SK-N-SH (cell line): ENCODE measurements around the gene IFNGR1.
"Not testable (repeated sequence)": the region's sequence is repeated elsewhere in the genome, so short reads cannot be mapped to it uniquely, and the experiment has no call there.

Experiments used
- POLR2AphosphoS5 ChIP-seq: IDR thresholded peaks from 2 replicates; pipeline ENCODE4 v1.6.1; 2012; ENCODE audit warnings: low read depth, low read length
- YY1 ChIP-seq: IDR thresholded peaks from 2 replicates; pipeline ENCODE4 v1.4.0; 2012; ENCODE audit warnings: low read depth, mild to moderate bottlenecking
- TF ChIP-seq, protein P1 (sequence below): fragments of 200-600 bp; sonication (generic); IDR thresholded peaks from 2 replicates; pipeline ENCODE4 v1.6.1; 2017; ENCODE audit warnings: antibody characterized with exemption, mild to moderate bottlenecking, moderate library complexity
- TF ChIP-seq, protein P2 (sequence below): fragments of 150-350 bp; IDR thresholded peaks from 2 replicates; pipeline ENCODE4 v1.6.1; 2017; ENCODE audit warnings: antibody characterized with exemption, low read length, low read depth, borderline replicate concordance
- TF ChIP-seq, protein P3 (sequence below): IDR thresholded peaks from 2 replicates; pipeline ENCODE4 v1.6.1; 2012; ENCODE audit warnings: mild to moderate bottlenecking, low read depth, low read length, moderate library complexity

DNA sequence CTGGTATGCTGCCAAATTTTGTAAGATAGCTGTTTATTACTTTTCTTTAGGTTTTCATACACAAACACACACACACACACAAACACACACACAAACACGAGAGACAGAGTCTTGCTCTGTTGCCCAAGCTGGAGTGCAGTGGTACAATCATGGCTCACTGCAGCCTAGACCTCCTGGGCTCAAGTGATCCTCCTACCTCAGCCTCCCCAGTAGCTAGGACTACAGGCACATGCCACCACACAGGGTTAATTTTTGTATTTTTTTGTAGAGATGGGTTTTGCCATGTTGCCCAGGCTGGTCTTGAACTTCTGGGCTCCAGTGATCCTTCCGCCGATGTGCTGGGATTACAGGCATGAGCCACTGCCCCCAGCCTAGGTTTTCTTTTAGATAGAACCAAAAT is 3.6 kb downstream of the IFNGR1 start:
- TF ChIP-seq, protein P1, sequence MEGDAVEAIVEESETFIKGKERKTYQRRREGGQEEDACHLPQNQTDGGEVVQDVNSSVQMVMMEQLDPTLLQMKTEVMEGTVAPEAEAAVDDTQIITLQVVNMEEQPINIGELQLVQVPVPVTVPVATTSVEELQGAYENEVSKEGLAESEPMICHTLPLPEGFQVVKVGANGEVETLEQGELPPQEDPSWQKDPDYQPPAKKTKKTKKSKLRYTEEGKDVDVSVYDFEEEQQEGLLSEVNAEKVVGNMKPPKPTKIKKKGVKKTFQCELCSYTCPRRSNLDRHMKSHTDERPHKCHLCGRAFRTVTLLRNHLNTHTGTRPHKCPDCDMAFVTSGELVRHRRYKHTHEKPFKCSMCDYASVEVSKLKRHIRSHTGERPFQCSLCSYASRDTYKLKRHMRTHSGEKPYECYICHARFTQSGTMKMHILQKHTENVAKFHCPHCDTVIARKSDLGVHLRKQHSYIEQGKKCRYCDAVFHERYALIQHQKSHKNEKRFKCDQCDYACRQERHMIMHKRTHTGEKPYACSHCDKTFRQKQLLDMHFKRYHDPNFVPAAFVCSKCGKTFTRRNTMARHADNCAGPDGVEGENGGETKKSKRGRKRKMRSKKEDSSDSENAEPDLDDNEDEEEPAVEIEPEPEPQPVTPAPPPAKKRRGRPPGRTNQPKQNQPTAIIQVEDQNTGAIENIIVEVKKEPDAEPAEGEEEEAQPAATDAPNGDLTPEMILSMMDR = not testable (repeated sequence)
- TF ChIP-seq YY1, POLR2AphosphoS5: not testable (repeated sequence)
- TF ChIP-seq, protein P2, sequence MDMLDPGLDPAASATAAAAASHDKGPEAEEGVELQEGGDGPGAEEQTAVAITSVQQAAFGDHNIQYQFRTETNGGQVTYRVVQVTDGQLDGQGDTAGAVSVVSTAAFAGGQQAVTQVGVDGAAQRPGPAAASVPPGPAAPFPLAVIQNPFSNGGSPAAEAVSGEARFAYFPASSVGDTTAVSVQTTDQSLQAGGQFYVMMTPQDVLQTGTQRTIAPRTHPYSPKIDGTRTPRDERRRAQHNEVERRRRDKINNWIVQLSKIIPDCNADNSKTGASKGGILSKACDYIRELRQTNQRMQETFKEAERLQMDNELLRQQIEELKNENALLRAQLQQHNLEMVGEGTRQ = not testable (repeated sequence)
- TF ChIP-seq, protein P3, sequence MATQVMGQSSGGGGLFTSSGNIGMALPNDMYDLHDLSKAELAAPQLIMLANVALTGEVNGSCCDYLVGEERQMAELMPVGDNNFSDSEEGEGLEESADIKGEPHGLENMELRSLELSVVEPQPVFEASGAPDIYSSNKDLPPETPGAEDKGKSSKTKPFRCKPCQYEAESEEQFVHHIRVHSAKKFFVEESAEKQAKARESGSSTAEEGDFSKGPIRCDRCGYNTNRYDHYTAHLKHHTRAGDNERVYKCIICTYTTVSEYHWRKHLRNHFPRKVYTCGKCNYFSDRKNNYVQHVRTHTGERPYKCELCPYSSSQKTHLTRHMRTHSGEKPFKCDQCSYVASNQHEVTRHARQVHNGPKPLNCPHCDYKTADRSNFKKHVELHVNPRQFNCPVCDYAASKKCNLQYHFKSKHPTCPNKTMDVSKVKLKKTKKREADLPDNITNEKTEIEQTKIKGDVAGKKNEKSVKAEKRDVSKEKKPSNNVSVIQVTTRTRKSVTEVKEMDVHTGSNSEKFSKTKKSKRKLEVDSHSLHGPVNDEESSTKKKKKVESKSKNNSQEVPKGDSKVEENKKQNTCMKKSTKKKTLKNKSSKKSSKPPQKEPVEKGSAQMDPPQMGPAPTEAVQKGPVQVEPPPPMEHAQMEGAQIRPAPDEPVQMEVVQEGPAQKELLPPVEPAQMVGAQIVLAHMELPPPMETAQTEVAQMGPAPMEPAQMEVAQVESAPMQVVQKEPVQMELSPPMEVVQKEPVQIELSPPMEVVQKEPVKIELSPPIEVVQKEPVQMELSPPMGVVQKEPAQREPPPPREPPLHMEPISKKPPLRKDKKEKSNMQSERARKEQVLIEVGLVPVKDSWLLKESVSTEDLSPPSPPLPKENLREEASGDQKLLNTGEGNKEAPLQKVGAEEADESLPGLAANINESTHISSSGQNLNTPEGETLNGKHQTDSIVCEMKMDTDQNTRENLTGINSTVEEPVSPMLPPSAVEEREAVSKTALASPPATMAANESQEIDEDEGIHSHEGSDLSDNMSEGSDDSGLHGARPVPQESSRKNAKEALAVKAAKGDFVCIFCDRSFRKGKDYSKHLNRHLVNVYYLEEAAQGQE = not testable (repeated sequence)
